ENCODE data around the gene FXYD3. TPM values are rescaled to one million over a fixed set of nuclear protein-coding genes. Genes with fewer than 3 reads are reported as not detected.

FXYD3 gene
- total and polyA plus RNA-seq, 2 donors = 22.8 to 175 TPM

DNA sequence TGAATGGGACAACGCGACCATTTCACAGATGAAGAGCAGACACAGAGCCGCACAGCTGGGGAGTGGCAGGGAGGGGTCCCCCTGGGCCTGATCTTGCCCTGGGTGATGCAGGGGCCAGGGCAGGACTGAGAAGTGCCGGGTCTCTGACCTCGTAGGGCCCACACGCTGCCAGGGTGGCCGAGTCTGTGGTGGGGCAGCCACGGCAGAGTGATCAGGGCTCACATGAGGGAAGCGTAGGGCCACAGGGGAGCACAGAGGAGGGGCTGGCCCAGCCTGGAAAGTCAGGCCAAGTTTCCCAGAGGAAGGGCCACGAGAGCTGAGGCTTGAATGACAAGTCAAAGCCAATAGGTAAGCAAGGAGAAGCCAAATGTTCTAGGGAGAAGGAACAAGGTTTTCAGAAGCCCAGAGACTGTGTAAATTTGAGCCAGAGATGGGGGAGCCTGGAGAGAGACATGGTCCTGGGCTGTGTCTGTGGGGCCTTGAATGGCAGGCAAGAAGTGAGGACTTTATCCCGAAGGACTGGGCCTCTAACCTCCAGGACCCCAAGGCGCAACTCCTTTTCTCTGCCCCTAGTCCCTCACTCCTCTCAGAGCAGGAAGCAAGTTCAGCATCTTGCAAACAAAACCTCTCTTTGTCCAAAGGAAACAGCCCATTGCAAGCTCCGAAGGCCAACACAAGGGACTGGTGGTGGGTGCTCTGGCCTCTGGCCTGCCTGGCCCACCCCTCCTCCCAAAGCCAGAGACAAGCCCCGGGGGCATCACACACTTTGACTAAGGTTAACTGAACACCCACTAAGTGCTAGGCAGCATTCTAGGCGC lies 31.7 kb upstream of the FXYD3 start:
- Histone ChIP-seq H3K36me3 (ENCODE audit: control insufficient read depth in 2 of 2, insufficient read depth in 2 of 2, low read length in 1 of 2) (no peaks in the 10 kb centered on the region), H3K4me3 (ENCODE audit: low read length in 2 of 2) (no peak overlapping the region), H3K9me3 (ENCODE audit: control insufficient read depth in 2 of 2, insufficient read depth in 1 of 2, low read length in 1 of 2) (no peaks in the 10 kb centered on the region), H3K27me3 (ENCODE audit: control insufficient read depth in 2 of 2, insufficient read depth in 1 of 2, low read length in 1 of 2) (peaks cover 0 to 2% of the 10 kb centered on the region in 2 donors), H3K27ac (ENCODE audit: low read depth in 1 of 2, low read length in 1 of 2) (no peak overlapping the region), H3K4me1 (ENCODE audit: control insufficient read depth in 2 of 2, insufficient read depth in 2 of 2, low read length in 2 of 2) (no peaks in the 10 kb centered on the region)
- no peak for DNase-seq (ENCODE audit: low read depth in 6 of 9, low spot score in 9 of 9)
- 94% methylated on average over 15 of the region's 15 CpGs for WGBS

DNA sequence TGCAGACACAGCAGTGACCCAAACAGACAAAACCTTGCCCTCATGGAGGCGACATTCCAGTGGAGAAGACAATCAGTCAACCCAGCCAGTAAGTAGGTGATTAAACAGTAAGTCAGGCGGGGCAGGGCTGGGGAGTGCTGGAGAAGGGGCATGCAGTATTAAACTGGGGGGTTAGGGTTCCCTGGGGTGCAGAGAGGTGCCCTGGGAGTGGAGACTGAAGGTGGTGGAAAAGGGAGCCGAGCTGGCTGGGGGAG lies 31.2 kb upstream of the FXYD3 start:
- H3K27ac ChIP-seq (ENCODE audit: low read depth in 1 of 2, low read length in 1 of 2) = no peak overlapping the region
- no peaks in the 10 kb centered on the region for H3K4me1 ChIP-seq (ENCODE audit: control insufficient read depth in 2 of 2, insufficient read depth in 2 of 2, low read length in 2 of 2)
- no peak for DNase-seq (ENCODE audit: low read depth in 6 of 9, low spot score in 9 of 9)
- 90% methylated on average over 3 of the region's 3 CpGs for WGBS
- H3K4me3 ChIP-seq (ENCODE audit: low read length in 2 of 2) = no peak overlapping the region
- H3K9me3 ChIP-seq (ENCODE audit: control insufficient read depth in 2 of 2, insufficient read depth in 1 of 2, low read length in 1 of 2) = no peaks in the 10 kb centered on the region
- no peaks in the 10 kb centered on the region for H3K36me3 ChIP-seq (ENCODE audit: control insufficient read depth in 2 of 2, insufficient read depth in 2 of 2, low read length in 1 of 2)
- peaks cover 0 to 2% of the 10 kb centered on the region in 2 donors for H3K27me3 ChIP-seq (ENCODE audit: control insufficient read depth in 2 of 2, insufficient read depth in 1 of 2, low read length in 1 of 2)

- no peaks in the 10 kb centered on the region for H3K4me1 ChIP-seq (ENCODE audit: control insufficient read depth in 2 of 2, insufficient read depth in 2 of 2, low read length in 2 of 2)
- no peaks in the 10 kb centered on the region for H3K9me3 ChIP-seq (ENCODE audit: control insufficient read depth in 2 of 2, insufficient read depth in 1 of 2, low read length in 1 of 2)
Observed at GRCh38 chr19:35085947-35086346, 29.7 kb upstream of the FXYD3 start.

GRCh38 chr19:35086455-35086854 lies 29.2 kb upstream of the FXYD3 start:
- Histone ChIP-seq H3K36me3 (ENCODE audit: control insufficient read depth in 2 of 2, insufficient read depth in 2 of 2, low read length in 1 of 2) (no peaks in the 10 kb centered on the region), H3K4me3 (ENCODE audit: low read length in 2 of 2) (no peak overlapping the region), H3K27ac (ENCODE audit: low read depth in 1 of 2, low read length in 1 of 2) (no peak overlapping the region), H3K27me3 (ENCODE audit: control insufficient read depth in 2 of 2, insufficient read depth in 1 of 2, low read length in 1 of 2) (peaks cover 0 to 21% of the 10 kb centered on the region in 2 donors), H3K9me3 (ENCODE audit: control insufficient read depth in 2 of 2, insufficient read depth in 1 of 2, low read length in 1 of 2) (no peaks in the 10 kb centered on the region), H3K4me1 (ENCODE audit: control insufficient read depth in 2 of 2, insufficient read depth in 2 of 2, low read length in 2 of 2) (no peaks in the 10 kb centered on the region)
- DNase-seq (ENCODE audit: low read depth in 6 of 9, low spot score in 9 of 9) = no peak
- 92% methylated on average over 8 of the region's 8 CpGs for WGBS

More at GRCh38 chr19:35085947-35086346, 29.7 kb upstream of the FXYD3 start:
- no peak for DNase-seq (ENCODE audit: low read depth in 6 of 9, low spot score in 9 of 9)
- Histone ChIP-seq H3K4me3 (ENCODE audit: low read length in 2 of 2) (no peak overlapping the region), H3K36me3 (ENCODE audit: control insufficient read depth in 2 of 2, insufficient read depth in 2 of 2, low read length in 1 of 2) (no peaks in the 10 kb centered on the region), H3K27me3 (ENCODE audit: control insufficient read depth in 2 of 2, insufficient read depth in 1 of 2, low read length in 1 of 2) (peaks cover 0 to 16% of the 10 kb centered on the region in 2 donors), H3K27ac (ENCODE audit: low read depth in 1 of 2, low read length in 1 of 2) (no peak overlapping the region)
- WGBS = 57% methylated on average over 6 of the region's 6 CpGs

- no peaks in the 10 kb centered on the region for H3K36me3 ChIP-seq (ENCODE audit: control insufficient read depth in 2 of 2, insufficient read depth in 2 of 2, low read length in 1 of 2)
- H3K4me1 ChIP-seq (ENCODE audit: control insufficient read depth in 2 of 2, insufficient read depth in 2 of 2, low read length in 2 of 2) = no peaks in the 10 kb centered on the region
- no peak overlapping the region for H3K4me3 ChIP-seq (ENCODE audit: low read length in 2 of 2)
- no peak overlapping the region for H3K27ac ChIP-seq (ENCODE audit: low read depth in 1 of 2, low read length in 1 of 2)
- peaks cover 0 to 21% of the 10 kb centered on the region in 2 donors for H3K27me3 ChIP-seq (ENCODE audit: control insufficient read depth in 2 of 2, insufficient read depth in 1 of 2, low read length in 1 of 2)
- no peaks in the 10 kb centered on the region for H3K9me3 ChIP-seq (ENCODE audit: control insufficient read depth in 2 of 2, insufficient read depth in 1 of 2, low read length in 1 of 2)
- DNase-seq (ENCODE audit: low read depth in 6 of 9, low spot score in 9 of 9) = no peak
Observed at GRCh38 chr19:35087393-35087792, 28.2 kb upstream of the FXYD3 start.

GRCh38 chr19:35088131-35088913 lies 27.3 kb upstream of the FXYD3 start:
- H3K4me1 ChIP-seq (ENCODE audit: control insufficient read depth in 2 of 2, insufficient read depth in 2 of 2, low read length in 2 of 2) = no peaks in the 10 kb centered on the region
- 80% methylated on average over 8 of the region's 8 CpGs for WGBS
- no peak overlapping the region for H3K4me3 ChIP-seq (ENCODE audit: low read length in 2 of 2)
- H3K27me3 ChIP-seq (ENCODE audit: control insufficient read depth in 2 of 2, insufficient read depth in 1 of 2, low read length in 1 of 2) = peaks cover 0 to 21% of the 10 kb centered on the region in 2 donors
- H3K27ac ChIP-seq (ENCODE audit: low read depth in 1 of 2, low read length in 1 of 2) = no peak overlapping the region
- DNase-seq (ENCODE audit: low read depth in 6 of 9, low spot score in 9 of 9) = no peak
- H3K36me3 ChIP-seq (ENCODE audit: control insufficient read depth in 2 of 2, insufficient read depth in 2 of 2, low read length in 1 of 2) = no peaks in the 10 kb centered on the region
- H3K9me3 ChIP-seq (ENCODE audit: control insufficient read depth in 2 of 2, insufficient read depth in 1 of 2, low read length in 1 of 2) = no peaks in the 10 kb centered on the region

GRCh38 chr19:35089554-35089953 lies 26.1 kb upstream of the FXYD3 start:
- 93% methylated on average over 8 of the region's 8 CpGs for WGBS
- Histone ChIP-seq H3K4me1 (ENCODE audit: control insufficient read depth in 2 of 2, insufficient read depth in 2 of 2, low read length in 2 of 2) (no peaks in the 10 kb centered on the region), H3K27me3 (ENCODE audit: control insufficient read depth in 2 of 2, insufficient read depth in 1 of 2, low read length in 1 of 2) (peaks cover 0 to 21% of the 10 kb centered on the region in 2 donors), H3K36me3 (ENCODE audit: control insufficient read depth in 2 of 2, insufficient read depth in 2 of 2, low read length in 1 of 2) (no peaks in the 10 kb centered on the region), H3K4me3 (ENCODE audit: low read length in 2 of 2) (no peak overlapping the region), H3K9me3 (ENCODE audit: control insufficient read depth in 2 of 2, insufficient read depth in 1 of 2, low read length in 1 of 2) (no peaks in the 10 kb centered on the region), H3K27ac (ENCODE audit: low read depth in 1 of 2, low read length in 1 of 2) (no peak overlapping the region)
- no peak for DNase-seq (ENCODE audit: low read depth in 6 of 9, low spot score in 9 of 9)

- whole genome bisulfite sequencing = 59% methylated on average over 9 of the region's 9 CpGs
- Histone ChIP-seq H3K9me3 (ENCODE audit: control insufficient read depth in 2 of 2, insufficient read depth in 1 of 2, low read length in 1 of 2) (no peaks in the 10 kb centered on the region), H3K4me3 (ENCODE audit: low read length in 2 of 2) (no peak overlapping the region), H3K27me3 (ENCODE audit: control insufficient read depth in 2 of 2, insufficient read depth in 1 of 2, low read length in 1 of 2) (peaks cover 0 to 21% of the 10 kb centered on the region in 2 donors), H3K4me1 (ENCODE audit: control insufficient read depth in 2 of 2, insufficient read depth in 2 of 2, low read length in 2 of 2) (no peaks in the 10 kb centered on the region), H3K36me3 (ENCODE audit: control insufficient read depth in 2 of 2, insufficient read depth in 2 of 2, low read length in 1 of 2) (no peaks in the 10 kb centered on the region), H3K27ac (ENCODE audit: low read depth in 1 of 2, low read length in 1 of 2) (no peak overlapping the region)
- no peak for DNase-seq (ENCODE audit: low read depth in 6 of 9, low spot score in 9 of 9)
Observed at GRCh38 chr19:35090160-35090505, 25.5 kb upstream of the FXYD3 start.

GRCh38 chr19:35090506-35091214 lies 25.0 kb upstream of the FXYD3 start:
- Histone ChIP-seq H3K27me3 (ENCODE audit: control insufficient read depth in 2 of 2, insufficient read depth in 1 of 2, low read length in 1 of 2) (peaks cover 0 to 21% of the 10 kb centered on the region in 2 donors), H3K9me3 (ENCODE audit: control insufficient read depth in 2 of 2, insufficient read depth in 1 of 2, low read length in 1 of 2) (no peaks in the 10 kb centered on the region), H3K4me1 (ENCODE audit: control insufficient read depth in 2 of 2, insufficient read depth in 2 of 2, low read length in 2 of 2) (no peaks in the 10 kb centered on the region), H3K36me3 (ENCODE audit: control insufficient read depth in 2 of 2, insufficient read depth in 2 of 2, low read length in 1 of 2) (no peaks in the 10 kb centered on the region), H3K27ac (ENCODE audit: low read depth in 1 of 2, low read length in 1 of 2) (no peak overlapping the region), H3K4me3 (ENCODE audit: low read length in 2 of 2) (no peak overlapping the region)
- peak in 5 of 9 donors; percentile 8 to 50 (median 21) for DNase-seq (ENCODE audit: low read depth in 6 of 9, low spot score in 9 of 9)
- 18% methylated on average over 36 of the region's 36 CpGs for WGBS

Measured in thymus (tissue), 11 donors.